Measurements from ENCODE around the gene RREB1. TPM values are rescaled to one million over a fixed set of nuclear protein-coding genes. Genes with fewer than 3 reads are reported as not detected.
A peak's percentile ranks its signal among the peaks of the same experiment; 100 is the strongest.

The RREB1 gene
- polyA plus RNA-seq, 4 donors, result 6.5 to 38.3 (median 11.5) TPM

DNA sequence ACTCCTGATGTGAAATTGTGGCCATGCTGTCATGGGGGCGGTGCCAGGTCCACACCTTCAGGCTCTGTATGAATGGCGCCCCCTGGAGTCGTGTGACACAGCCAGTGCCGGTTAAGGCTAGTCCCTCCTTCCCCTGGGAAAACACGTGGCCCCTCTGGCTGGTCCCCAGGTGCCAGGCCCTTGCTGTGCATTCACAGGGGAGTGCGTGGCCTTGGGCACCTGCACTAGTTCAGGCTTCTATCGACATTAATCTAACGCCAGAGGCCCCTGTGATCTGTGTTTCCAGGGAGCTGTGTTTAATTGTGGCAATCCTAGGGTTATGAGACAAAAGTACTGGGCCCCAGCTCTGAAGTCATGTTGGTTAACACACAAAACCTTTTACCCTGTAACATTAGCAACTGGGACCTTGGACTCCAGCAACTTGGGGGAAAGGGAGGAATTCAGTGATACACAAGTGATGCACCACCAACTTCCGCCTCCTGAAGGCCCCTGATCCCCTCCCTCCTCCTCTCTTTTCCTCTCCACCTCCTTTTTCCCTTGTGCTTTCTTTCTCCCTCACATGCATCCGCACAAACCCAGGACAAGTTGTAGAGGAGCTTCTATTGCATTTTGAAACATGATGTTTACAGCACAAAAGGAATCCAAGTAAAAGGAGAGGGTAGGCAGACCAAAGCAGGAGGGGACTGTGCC is 131.3 kb downstream of the RREB1 start:
- Histone ChIP-seq H3K9me3 (ENCODE audit: control insufficient read depth in 2 of 2, insufficient read depth in 1 of 2, low read depth in 1 of 2, low read length in 1 of 2) (no peaks in the 10 kb centered on the region), H3K27me3 (ENCODE audit: control insufficient read depth in 3 of 3, insufficient read depth in 3 of 3, low read length in 3 of 3) (no peaks in the 10 kb centered on the region), H3K36me3 (ENCODE audit: control insufficient read depth in 3 of 3, insufficient read depth in 2 of 3, low read depth in 1 of 3, low read length in 3 of 3) (peaks cover 4 to 56% (median 14%) of the 10 kb centered on the region in 3 donors), H3K27ac (ENCODE audit: low read depth in 1 of 3, low read length in 2 of 3) (peak overlapping the region in 2 of 3 donors; percentile 0 to 86), H3K4me1 (ENCODE audit: control insufficient read depth in 3 of 3, insufficient read depth in 2 of 3, low read depth in 1 of 3, low read length in 2 of 3) (peaks cover 4 to 83% (median 5%) of the 10 kb centered on the region in 3 donors), H3K4me3 (ENCODE audit: low read depth in 1 of 3, low read length in 3 of 3) (no peak overlapping the region)
- 25 to 38% (median 27%) methylated on average over 10 of the region's 10 CpGs for WGBS, 3 donors
- DNase-seq (peak; percentile 82 to 95), FAIRE-seq (no peak)

DNA sequence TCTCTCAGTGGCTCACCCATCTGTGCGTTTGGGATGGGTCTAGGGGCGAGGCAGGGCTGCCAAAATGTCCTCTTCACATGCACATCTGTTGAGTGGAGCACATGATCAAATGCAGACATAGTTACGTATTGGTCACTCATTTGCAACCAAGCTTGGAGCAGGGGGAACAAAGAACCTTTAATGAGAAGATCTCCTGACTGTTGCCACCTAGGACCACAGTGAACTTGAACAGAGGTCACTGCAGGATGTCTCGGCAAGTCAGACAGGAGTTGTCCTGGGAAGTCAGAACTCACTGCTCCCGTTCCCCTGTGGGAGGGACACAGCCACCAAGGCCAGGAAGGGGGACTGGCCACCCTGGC is 131.8 kb downstream of the RREB1 start:
- Histone ChIP-seq H3K9me3 (ENCODE audit: control insufficient read depth in 2 of 2, insufficient read depth in 1 of 2, low read depth in 1 of 2, low read length in 1 of 2) (no peaks in the 10 kb centered on the region), H3K4me3 (ENCODE audit: low read depth in 1 of 3, low read length in 3 of 3) (no peak overlapping the region), H3K27me3 (ENCODE audit: control insufficient read depth in 3 of 3, insufficient read depth in 3 of 3, low read length in 3 of 3) (no peaks in the 10 kb centered on the region), H3K4me1 (ENCODE audit: control insufficient read depth in 3 of 3, insufficient read depth in 2 of 3, low read depth in 1 of 3, low read length in 2 of 3) (peaks cover 4 to 82% (median 5%) of the 10 kb centered on the region in 3 donors), H3K27ac (ENCODE audit: low read depth in 1 of 3, low read length in 2 of 3) (peak overlapping the region in 1 of 3 donors; percentile 86), H3K36me3 (ENCODE audit: control insufficient read depth in 3 of 3, insufficient read depth in 2 of 3, low read depth in 1 of 3, low read length in 3 of 3) (peaks cover 4 to 56% (median 12%) of the 10 kb centered on the region in 3 donors)
- FAIRE-seq (no peak), DNase-seq (no peak)
- 71 to 82% (median 78%) methylated on average over 5 of the region's 5 CpGs for WGBS, 3 donors

DNA sequence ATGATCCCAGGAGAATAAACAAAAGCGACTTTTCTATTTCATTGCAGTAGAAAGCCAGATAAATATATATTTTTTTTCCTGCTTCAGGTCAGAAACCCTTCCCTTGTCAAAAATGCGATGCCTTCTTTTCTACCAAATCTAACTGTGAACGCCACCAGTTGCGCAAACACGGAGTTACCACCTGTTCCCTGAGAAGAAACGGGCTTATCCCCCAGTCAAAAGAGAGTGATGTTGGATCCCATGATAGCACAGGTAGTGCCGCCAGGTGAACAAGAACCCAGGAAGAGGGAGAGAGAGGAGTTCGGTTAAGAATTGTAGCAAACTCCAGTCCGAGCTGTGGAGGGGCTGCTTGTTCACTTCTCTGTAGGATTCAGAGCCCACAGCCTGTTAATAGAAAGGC is 132.6 kb downstream of the RREB1 start:
- no peak overlapping the region for H3K4me3 ChIP-seq (ENCODE audit: low read depth in 1 of 3, low read length in 3 of 3)
- no peaks in the 10 kb centered on the region for H3K27me3 ChIP-seq (ENCODE audit: control insufficient read depth in 3 of 3, insufficient read depth in 3 of 3, low read length in 3 of 3)
- H3K4me1 ChIP-seq (ENCODE audit: control insufficient read depth in 3 of 3, insufficient read depth in 2 of 3, low read depth in 1 of 3, low read length in 2 of 3), result peaks cover 4 to 77% (median 5%) of the 10 kb centered on the region in 3 donors
- no peaks in the 10 kb centered on the region for H3K9me3 ChIP-seq (ENCODE audit: control insufficient read depth in 2 of 2, insufficient read depth in 1 of 2, low read depth in 1 of 2, low read length in 1 of 2)
- FAIRE-seq (no peak), DNase-seq (no peak)
- H3K36me3 ChIP-seq (ENCODE audit: control insufficient read depth in 3 of 3, insufficient read depth in 2 of 3, low read depth in 1 of 3, low read length in 3 of 3), result peaks cover 4 to 57% (median 9%) of the 10 kb centered on the region in 3 donors
- WGBS, 3 donors, result 92 to 94% (median 93%) methylated on average over 9 of the region's 9 CpGs
- peak overlapping the region in 2 of 3 donors; percentile 29 to 74 for H3K27ac ChIP-seq (ENCODE audit: low read depth in 1 of 3, low read length in 2 of 3)

DNA sequence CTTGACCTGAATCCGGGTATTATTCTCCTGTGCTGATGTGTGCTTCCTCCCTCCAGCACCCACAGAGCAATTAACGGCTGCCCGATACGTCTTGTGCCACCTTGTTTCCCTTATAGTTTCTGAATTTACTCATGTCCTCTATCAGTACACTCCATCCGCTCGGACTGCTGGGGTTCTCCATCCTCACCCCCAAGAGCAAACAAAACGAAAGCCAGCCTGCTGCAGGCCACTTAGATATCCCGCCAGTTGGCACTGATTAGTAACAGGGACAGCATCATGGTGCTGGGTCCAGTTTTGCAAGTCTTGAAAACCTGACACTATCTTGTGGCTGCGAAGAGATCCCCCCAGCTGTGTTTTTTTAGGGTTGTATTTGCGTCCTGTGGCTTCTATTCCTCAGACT is 133.4 kb downstream of the RREB1 start:
- 52 to 68% (median 58%) methylated on average over 10 of the region's 10 CpGs for WGBS, 3 donors
- DNase-seq (no peak), FAIRE-seq (no peak)
- Histone ChIP-seq H3K4me3 (ENCODE audit: low read depth in 1 of 3, low read length in 3 of 3) (no peak overlapping the region), H3K36me3 (ENCODE audit: control insufficient read depth in 3 of 3, insufficient read depth in 2 of 3, low read depth in 1 of 3, low read length in 3 of 3) (peaks cover 7 to 57% (median 10%) of the 10 kb centered on the region in 3 donors), H3K9me3 (ENCODE audit: control insufficient read depth in 2 of 2, insufficient read depth in 1 of 2, low read depth in 1 of 2, low read length in 1 of 2) (no peaks in the 10 kb centered on the region), H3K4me1 (ENCODE audit: control insufficient read depth in 3 of 3, insufficient read depth in 2 of 3, low read depth in 1 of 3, low read length in 2 of 3) (peaks cover 4 to 69% (median 5%) of the 10 kb centered on the region in 3 donors), H3K27ac (ENCODE audit: low read depth in 1 of 3, low read length in 2 of 3) (peak overlapping the region; percentile 15 to 79 (median 74)), H3K27me3 (ENCODE audit: control insufficient read depth in 3 of 3, insufficient read depth in 3 of 3, low read length in 3 of 3) (no peaks in the 10 kb centered on the region)

DNA sequence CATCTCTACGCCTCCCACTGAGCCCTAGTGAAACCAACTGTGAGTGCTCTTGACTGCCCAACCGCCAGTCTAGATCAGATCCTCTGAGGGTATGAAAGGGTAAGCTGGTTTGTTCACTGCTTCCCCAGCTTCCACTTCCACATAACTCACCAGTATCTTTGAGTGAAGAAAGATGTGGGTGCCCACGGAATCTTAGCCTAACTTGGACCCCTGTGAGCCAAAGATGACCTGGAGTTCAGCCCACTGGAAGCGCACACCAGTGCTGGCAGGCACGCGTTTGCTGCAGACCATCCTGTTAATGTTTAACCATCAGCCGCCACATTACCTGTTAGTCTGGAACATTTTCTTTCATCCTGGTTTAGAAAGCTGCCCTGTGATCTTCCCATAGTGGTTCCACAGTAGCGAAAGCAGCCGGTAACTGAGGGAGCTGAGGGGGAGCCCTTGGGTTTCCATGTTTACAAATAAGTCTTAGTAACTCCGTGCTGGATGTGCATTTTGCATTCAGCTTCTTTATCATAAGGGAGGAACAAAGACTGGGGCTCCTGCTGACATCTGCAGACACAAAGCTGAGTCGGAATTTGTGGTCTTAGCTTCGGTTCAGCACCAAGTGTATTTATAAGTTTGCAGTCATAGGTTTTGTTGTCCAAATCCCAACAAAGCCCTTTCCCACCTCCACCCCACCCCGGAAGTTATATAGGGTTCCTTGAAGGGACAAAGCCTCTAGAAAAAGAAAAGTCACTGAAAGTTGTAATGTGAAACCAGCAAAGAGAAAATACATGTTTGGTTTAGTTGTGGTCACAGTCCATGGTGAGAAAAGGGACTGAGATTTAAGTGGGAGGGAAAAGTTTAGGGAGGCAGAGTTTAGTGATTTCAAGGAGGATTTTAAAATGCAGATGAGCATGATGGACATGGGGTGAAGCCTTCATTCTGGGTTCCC is 134.2 kb downstream of the RREB1 start:
- peak; percentile 85 to 91 for DNase-seq
- no peak for FAIRE-seq
- peaks cover 4 to 64% (median 5%) of the 10 kb centered on the region in 3 donors for H3K4me1 ChIP-seq (ENCODE audit: control insufficient read depth in 3 of 3, insufficient read depth in 2 of 3, low read depth in 1 of 3, low read length in 2 of 3)
- H3K27ac ChIP-seq (ENCODE audit: low read depth in 1 of 3, low read length in 2 of 3), result peak overlapping the region; percentile 45 to 79 (median 74)
- no peaks in the 10 kb centered on the region for H3K9me3 ChIP-seq (ENCODE audit: control insufficient read depth in 2 of 2, insufficient read depth in 1 of 2, low read depth in 1 of 2, low read length in 1 of 2)
- no peak overlapping the region for H3K4me3 ChIP-seq (ENCODE audit: low read depth in 1 of 3, low read length in 3 of 3)
- 15 to 49% (median 33%) methylated on average over 13 of the region's 13 CpGs for WGBS, 3 donors
- H3K36me3 ChIP-seq (ENCODE audit: control insufficient read depth in 3 of 3, insufficient read depth in 2 of 3, low read depth in 1 of 3, low read length in 3 of 3), result peaks cover 11 to 61% (median 13%) of the 10 kb centered on the region in 3 donors
- H3K27me3 ChIP-seq (ENCODE audit: control insufficient read depth in 3 of 3, insufficient read depth in 3 of 3, low read length in 3 of 3), result no peaks in the 10 kb centered on the region

DNA sequence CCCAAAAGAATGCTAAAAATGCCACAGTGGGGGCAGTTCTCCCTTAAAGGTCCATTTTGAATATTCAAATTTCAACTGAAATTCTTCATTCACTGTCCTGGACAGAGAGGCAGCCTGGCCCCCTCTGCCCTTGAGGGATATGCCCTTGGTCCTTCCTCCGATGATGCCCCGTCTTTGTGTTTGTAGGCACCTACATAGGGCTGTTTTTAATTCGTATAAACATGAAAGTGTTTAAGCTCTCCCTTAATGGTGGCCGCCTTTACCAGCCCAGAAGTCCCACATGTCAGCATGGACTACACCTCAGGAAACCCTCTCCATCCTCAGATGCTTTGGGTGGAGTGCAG is 135.0 kb downstream of the RREB1 start:
- no peaks in the 10 kb centered on the region for H3K27me3 ChIP-seq (ENCODE audit: control insufficient read depth in 3 of 3, insufficient read depth in 3 of 3, low read length in 3 of 3)
- WGBS, 3 donors, result 65 to 76% (median 68%) methylated on average over 4 of the region's 4 CpGs
- peaks cover 4 to 58% (median 5%) of the 10 kb centered on the region in 3 donors for H3K4me1 ChIP-seq (ENCODE audit: control insufficient read depth in 3 of 3, insufficient read depth in 2 of 3, low read depth in 1 of 3, low read length in 2 of 3)
- peaks cover 14 to 63% (median 16%) of the 10 kb centered on the region in 3 donors for H3K36me3 ChIP-seq (ENCODE audit: control insufficient read depth in 3 of 3, insufficient read depth in 2 of 3, low read depth in 1 of 3, low read length in 3 of 3)
- no peaks in the 10 kb centered on the region for H3K9me3 ChIP-seq (ENCODE audit: control insufficient read depth in 2 of 2, insufficient read depth in 1 of 2, low read depth in 1 of 2, low read length in 1 of 2)
- FAIRE-seq (no peak), DNase-seq (no peak)
- H3K4me3 ChIP-seq (ENCODE audit: low read depth in 1 of 3, low read length in 3 of 3), result no peak overlapping the region
- H3K27ac ChIP-seq (ENCODE audit: low read depth in 1 of 3, low read length in 2 of 3), result peak overlapping the region in 2 of 3 donors; percentile 52 to 74

DNA sequence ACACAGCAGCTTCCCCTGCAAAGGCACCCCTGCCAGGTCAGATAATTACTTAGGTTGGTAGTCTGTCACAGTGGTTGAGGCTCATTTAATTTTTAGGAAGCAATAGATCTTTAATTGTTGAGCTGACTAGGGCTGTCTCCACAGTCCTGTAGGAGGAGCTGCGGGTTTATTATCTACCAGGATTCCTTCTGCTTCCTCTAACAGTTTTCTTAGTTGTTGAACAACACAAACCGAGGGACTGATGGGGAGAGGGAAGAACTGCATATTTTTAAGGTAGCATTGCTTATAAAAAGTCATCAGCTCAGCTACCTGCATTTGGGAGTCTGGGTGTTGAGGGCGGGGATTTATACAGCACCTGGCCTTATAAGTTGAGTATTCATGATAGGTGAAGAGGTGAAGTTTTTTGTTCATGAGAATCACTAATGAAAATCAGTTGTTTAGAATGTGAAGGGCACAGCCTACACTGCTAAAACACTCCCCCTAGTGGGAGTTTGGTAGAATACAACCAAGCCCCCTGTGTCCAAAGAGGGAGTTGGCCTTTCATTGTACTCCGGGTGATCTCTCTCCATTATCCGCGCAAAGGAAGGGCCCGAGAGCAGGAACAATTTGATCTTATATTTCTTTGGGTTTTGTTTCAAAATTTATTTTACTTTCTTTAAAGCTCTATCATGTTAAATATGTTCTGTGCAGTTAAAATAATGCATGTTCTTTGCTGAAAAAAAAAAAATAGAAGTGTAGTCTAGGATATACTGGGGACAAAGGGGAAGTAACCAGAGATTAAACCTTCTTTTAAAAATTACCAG is 135.6 kb downstream of the RREB1 start:
- H3K9me3 ChIP-seq (ENCODE audit: control insufficient read depth in 2 of 2, insufficient read depth in 1 of 2, low read depth in 1 of 2, low read length in 1 of 2), result no peaks in the 10 kb centered on the region
- no peak for FAIRE-seq
- H3K27ac ChIP-seq (ENCODE audit: low read depth in 1 of 3, low read length in 2 of 3), result peak overlapping the region in 2 of 3 donors; percentile 52 to 74
- no peak overlapping the region for H3K4me3 ChIP-seq (ENCODE audit: low read depth in 1 of 3, low read length in 3 of 3)
- H3K4me1 ChIP-seq (ENCODE audit: control insufficient read depth in 3 of 3, insufficient read depth in 2 of 3, low read depth in 1 of 3, low read length in 2 of 3), result peaks cover 4 to 53% (median 5%) of the 10 kb centered on the region in 3 donors
- H3K36me3 ChIP-seq (ENCODE audit: control insufficient read depth in 3 of 3, insufficient read depth in 2 of 3, low read depth in 1 of 3, low read length in 3 of 3), result peaks cover 16 to 69% (median 16%) of the 10 kb centered on the region in 3 donors
- no peaks in the 10 kb centered on the region for H3K27me3 ChIP-seq (ENCODE audit: control insufficient read depth in 3 of 3, insufficient read depth in 3 of 3, low read length in 3 of 3)
- peak; percentile 66 to 73 for DNase-seq
- WGBS, 3 donors, result 4 to 10% (median 9%) methylated on average over 7 of the region's 7 CpGs

Data from small intestine (tissue), 7 donors.